WTC11 (cell line): ENCODE data around the gene SGMS1. TPM values are rescaled to one million over a fixed set of nuclear protein-coding genes. Genes with fewer than 3 reads are reported as not detected.
A peak's percentile ranks its signal among the peaks of the same experiment; 100 is the strongest.

Experiments
- ATAC-seq: fragments of 200-7000 bp; cut with Tn5 transposase; 2 replicates; pipeline ENCODE4 v1.10.0; 2021; ENCODE audit warnings: mild to moderate bottlenecking, moderate library complexity
- CTCF ChIA-PET: fragments of 300-600 bp; sonication (Branson Sonifier 250); formaldehyde crosslinking; loops from one replicate; lab custom pipeline; 2021; ENCODE audit warnings: antibody characterized with exemption; lab: Charles Lee
- POLR2A ChIA-PET: fragments of 350-600 bp; sonication (Branson Sonifier 250); formaldehyde crosslinking; loops from one replicate; lab custom pipeline; 2021; ENCODE audit warnings: antibody characterized with exemption; lab: Charles Lee
- DNase-seq: peaks from one replicate; pipeline ENCODE4 v3.0.0; 2021; ENCODE audit warnings: low spot score
- H3K27ac Mint-ChIP-seq: 2 replicates; pipeline ENCODE4 v1.8.0; 2021; ENCODE audit warnings: mixed read lengths
- H3K27me3 Mint-ChIP-seq: 2 replicates; pipeline ENCODE4 v1.8.0; 2021; ENCODE audit warnings: low read depth, mild to moderate bottlenecking, moderate library complexity, mixed read lengths
- H3K36me3 Mint-ChIP-seq: 2 replicates; pipeline ENCODE4 v1.8.0; 2021; ENCODE audit warnings: mixed read lengths
- H3K4me1 Mint-ChIP-seq: 2 replicates; pipeline ENCODE4 v1.8.0; 2022; ENCODE audit warnings: mixed read lengths
- H3K4me3 Mint-ChIP-seq: 2 replicates; pipeline ENCODE4 v1.8.0; 2021; ENCODE audit warnings: mild to moderate bottlenecking, moderate library complexity, mixed read lengths
- H3K9me3 Mint-ChIP-seq: 2 replicates; pipeline ENCODE4 v1.8.0; 2021; ENCODE audit warnings: mixed read lengths
- CBFB ChIP-seq: sonication (generic); formaldehyde crosslinking; IDR thresholded peaks from 2 replicates; pipeline ENCODE4 v1.8.1; 2022; ENCODE audit warnings: mild to moderate bottlenecking, low read depth, missing genetic modification reagents
- EMX1 ChIP-seq: fragments of 250-450 bp; sonication (Bioruptor Pico); IDR thresholded peaks from 2 replicates; pipeline ENCODE4 v1.8.0; 2021; ENCODE audit warnings: mild to moderate bottlenecking
- GABPB1 ChIP-seq: sonication (generic); formaldehyde crosslinking; IDR thresholded peaks from 2 replicates; pipeline ENCODE4 v1.8.1; 2023; ENCODE audit warnings: mild to moderate bottlenecking, missing genetic modification reagents
- KAT7 ChIP-seq: sonication (generic); formaldehyde crosslinking; IDR thresholded peaks from 2 replicates; pipeline ENCODE4 v1.8.1; 2023; ENCODE audit warnings: missing genetic modification reagents, mild to moderate bottlenecking, borderline replicate concordance
- NR1H2 ChIP-seq: sonication (generic); formaldehyde crosslinking; IDR thresholded peaks from 2 replicates; pipeline ENCODE4 v1.9.0; 2021; ENCODE audit warnings: mild to moderate bottlenecking, moderate library complexity, missing genetic modification reagents
- NR3C1 ChIP-seq: sonication (generic); formaldehyde crosslinking; conservative IDR thresholded peaks from 2 replicates; pipeline ENCODE4 v1.8.1; 2023; ENCODE audit warnings: low read depth, mild to moderate bottlenecking, missing genetic modification reagents
- RORB ChIP-seq: fragments of 250-450 bp; sonication (Bioruptor Pico); IDR thresholded peaks from 2 replicates; pipeline ENCODE4 v1.9.0; 2021; ENCODE audit warnings: mild to moderate bottlenecking
- SP1 ChIP-seq: sonication (generic); formaldehyde crosslinking; conservative IDR thresholded peaks from 2 replicates; pipeline ENCODE4 v1.8.1; 2022; ENCODE audit warnings: missing genetic modification reagents
- TP53 ChIP-seq: sonication (generic); formaldehyde crosslinking; IDR thresholded peaks from 2 replicates; pipeline ENCODE4 v1.8.1; 2023; ENCODE audit warnings: mild to moderate bottlenecking, missing genetic modification reagents
- ZNF219 ChIP-seq: sonication (generic); formaldehyde crosslinking; IDR thresholded peaks from 2 replicates; pipeline ENCODE4 v1.8.0; 2023; ENCODE audit warnings: missing genetic modification reagents, mild to moderate bottlenecking, borderline replicate concordance
- total RNA-seq: library from RNA; stranded (reverse); gene quantifications from 3 replicates; pipeline ENCODE4 v1.2.3, GENCODE V29; 2021
- TF ChIP-seq, protein P1 (sequence below): sonication (generic); formaldehyde crosslinking; IDR thresholded peaks from 2 replicates; pipeline ENCODE4 v1.8.0; 2022; ENCODE audit warnings: missing genetic modification reagents
- TF ChIP-seq, protein P2 (sequence below): fragments of 250-450 bp; sonication (Bioruptor Pico); IDR thresholded peaks from 2 replicates; pipeline ENCODE4 v1.9.0; 2021; ENCODE audit warnings: mild to moderate bottlenecking
- TF ChIP-seq, protein P3 (sequence below): sonication (generic); formaldehyde crosslinking; IDR thresholded peaks from 2 replicates; pipeline ENCODE4 v1.8.1; 2022; ENCODE audit warnings: mild to moderate bottlenecking, moderate library complexity, missing genetic modification reagents
- TF ChIP-seq, protein P4 (sequence below): sonication (generic); formaldehyde crosslinking; IDR thresholded peaks from 2 replicates; pipeline ENCODE4 v1.8.1; 2023; ENCODE audit warnings: mild to moderate bottlenecking, missing genetic modification reagents

The SGMS1 gene
- total RNA-seq, 1 experiment from 2014 or later: 13.2 TPM

DNA sequence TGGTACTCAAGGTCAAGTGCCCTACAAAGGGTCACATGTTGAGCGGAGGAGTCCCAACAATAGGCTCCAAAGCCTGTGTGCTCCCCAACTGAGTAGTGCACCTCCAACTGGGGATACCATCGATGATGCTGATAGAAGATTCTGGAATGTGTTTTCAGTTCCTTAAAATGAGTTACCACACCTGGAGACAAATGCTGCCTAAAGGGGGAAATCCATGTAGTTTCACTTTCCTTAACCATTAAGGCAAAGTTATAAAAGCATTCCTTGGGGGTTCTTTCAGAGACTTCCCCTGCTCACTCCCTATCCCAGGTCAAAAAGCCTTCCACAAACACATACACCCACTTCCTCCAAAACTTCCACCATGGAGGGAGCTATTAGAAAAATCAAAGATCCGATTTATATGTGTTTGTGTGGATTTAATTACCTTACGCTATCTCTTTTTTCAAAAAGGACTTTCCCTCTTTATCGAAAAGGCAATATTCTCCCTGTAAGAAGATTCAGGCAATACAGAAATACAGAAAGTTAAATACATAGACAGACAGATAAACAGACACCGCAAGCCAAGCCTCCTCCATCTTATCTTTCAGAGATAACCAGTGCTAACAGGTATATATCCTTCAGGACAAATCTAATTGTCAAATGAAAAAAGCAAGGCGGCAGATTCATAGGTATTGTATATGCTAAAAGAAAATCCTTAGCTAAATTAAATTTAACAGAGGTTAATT, 236.6 kb downstream of the SGMS1 start (continued):
- TF ChIP-seq, protein P1, sequence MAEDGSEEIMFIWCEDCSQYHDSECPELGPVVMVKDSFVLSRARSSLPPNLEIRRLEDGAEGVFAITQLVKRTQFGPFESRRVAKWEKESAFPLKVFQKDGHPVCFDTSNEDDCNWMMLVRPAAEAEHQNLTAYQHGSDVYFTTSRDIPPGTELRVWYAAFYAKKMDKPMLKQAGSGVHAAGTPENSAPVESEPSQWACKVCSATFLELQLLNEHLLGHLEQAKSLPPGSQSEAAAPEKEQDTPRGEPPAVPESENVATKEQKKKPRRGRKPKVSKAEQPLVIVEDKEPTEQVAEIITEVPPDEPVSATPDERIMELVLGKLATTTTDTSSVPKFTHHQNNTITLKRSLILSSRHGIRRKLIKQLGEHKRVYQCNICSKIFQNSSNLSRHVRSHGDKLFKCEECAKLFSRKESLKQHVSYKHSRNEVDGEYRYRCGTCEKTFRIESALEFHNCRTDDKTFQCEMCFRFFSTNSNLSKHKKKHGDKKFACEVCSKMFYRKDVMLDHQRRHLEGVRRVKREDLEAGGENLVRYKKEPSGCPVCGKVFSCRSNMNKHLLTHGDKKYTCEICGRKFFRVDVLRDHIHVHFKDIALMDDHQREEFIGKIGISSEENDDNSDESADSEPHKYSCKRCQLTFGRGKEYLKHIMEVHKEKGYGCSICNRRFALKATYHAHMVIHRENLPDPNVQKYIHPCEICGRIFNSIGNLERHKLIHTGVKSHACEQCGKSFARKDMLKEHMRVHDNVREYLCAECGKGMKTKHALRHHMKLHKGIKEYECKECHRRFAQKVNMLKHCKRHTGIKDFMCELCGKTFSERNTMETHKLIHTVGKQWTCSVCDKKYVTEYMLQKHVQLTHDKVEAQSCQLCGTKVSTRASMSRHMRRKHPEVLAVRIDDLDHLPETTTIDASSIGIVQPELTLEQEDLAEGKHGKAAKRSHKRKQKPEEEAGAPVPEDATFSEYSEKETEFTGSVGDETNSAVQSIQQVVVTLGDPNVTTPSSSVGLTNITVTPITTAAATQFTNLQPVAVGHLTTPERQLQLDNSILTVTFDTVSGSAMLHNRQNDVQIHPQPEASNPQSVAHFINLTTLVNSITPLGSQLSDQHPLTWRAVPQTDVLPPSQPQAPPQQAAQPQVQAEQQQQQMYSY: no peak
- no peak for TF ChIP-seq TP53
- TF ChIP-seq, protein P2, sequence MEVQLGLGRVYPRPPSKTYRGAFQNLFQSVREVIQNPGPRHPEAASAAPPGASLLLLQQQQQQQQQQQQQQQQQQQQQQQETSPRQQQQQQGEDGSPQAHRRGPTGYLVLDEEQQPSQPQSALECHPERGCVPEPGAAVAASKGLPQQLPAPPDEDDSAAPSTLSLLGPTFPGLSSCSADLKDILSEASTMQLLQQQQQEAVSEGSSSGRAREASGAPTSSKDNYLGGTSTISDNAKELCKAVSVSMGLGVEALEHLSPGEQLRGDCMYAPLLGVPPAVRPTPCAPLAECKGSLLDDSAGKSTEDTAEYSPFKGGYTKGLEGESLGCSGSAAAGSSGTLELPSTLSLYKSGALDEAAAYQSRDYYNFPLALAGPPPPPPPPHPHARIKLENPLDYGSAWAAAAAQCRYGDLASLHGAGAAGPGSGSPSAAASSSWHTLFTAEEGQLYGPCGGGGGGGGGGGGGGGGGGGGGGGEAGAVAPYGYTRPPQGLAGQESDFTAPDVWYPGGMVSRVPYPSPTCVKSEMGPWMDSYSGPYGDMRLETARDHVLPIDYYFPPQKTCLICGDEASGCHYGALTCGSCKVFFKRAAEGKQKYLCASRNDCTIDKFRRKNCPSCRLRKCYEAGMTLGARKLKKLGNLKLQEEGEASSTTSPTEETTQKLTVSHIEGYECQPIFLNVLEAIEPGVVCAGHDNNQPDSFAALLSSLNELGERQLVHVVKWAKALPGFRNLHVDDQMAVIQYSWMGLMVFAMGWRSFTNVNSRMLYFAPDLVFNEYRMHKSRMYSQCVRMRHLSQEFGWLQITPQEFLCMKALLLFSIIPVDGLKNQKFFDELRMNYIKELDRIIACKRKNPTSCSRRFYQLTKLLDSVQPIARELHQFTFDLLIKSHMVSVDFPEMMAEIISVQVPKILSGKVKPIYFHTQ (CRISPR knock-in tag): no peak
- TF ChIP-seq RORB (CRISPR knock-in tag): no peak
- no peak for TF ChIP-seq NR1H2 (CRISPR knock-in tag)
- TF ChIP-seq KAT7 (CRISPR knock-in tag): no peak
- no peak for TF ChIP-seq NR3C1 (CRISPR knock-in tag)
- TF ChIP-seq, protein P3, sequence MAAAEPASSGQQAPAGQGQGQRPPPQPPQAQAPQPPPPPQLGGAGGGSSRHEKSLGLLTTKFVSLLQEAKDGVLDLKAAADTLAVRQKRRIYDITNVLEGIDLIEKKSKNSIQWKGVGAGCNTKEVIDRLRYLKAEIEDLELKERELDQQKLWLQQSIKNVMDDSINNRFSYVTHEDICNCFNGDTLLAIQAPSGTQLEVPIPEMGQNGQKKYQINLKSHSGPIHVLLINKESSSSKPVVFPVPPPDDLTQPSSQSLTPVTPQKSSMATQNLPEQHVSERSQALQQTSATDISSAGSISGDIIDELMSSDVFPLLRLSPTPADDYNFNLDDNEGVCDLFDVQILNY (CRISPR knock-in tag): no peak
- TF ChIP-seq, protein P4, sequence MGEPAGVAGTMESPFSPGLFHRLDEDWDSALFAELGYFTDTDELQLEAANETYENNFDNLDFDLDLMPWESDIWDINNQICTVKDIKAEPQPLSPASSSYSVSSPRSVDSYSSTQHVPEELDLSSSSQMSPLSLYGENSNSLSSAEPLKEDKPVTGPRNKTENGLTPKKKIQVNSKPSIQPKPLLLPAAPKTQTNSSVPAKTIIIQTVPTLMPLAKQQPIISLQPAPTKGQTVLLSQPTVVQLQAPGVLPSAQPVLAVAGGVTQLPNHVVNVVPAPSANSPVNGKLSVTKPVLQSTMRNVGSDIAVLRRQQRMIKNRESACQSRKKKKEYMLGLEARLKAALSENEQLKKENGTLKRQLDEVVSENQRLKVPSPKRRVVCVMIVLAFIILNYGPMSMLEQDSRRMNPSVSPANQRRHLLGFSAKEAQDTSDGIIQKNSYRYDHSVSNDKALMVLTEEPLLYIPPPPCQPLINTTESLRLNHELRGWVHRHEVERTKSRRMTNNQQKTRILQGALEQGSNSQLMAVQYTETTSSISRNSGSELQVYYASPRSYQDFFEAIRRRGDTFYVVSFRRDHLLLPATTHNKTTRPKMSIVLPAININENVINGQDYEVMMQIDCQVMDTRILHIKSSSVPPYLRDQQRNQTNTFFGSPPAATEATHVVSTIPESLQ: no peak

DNA sequence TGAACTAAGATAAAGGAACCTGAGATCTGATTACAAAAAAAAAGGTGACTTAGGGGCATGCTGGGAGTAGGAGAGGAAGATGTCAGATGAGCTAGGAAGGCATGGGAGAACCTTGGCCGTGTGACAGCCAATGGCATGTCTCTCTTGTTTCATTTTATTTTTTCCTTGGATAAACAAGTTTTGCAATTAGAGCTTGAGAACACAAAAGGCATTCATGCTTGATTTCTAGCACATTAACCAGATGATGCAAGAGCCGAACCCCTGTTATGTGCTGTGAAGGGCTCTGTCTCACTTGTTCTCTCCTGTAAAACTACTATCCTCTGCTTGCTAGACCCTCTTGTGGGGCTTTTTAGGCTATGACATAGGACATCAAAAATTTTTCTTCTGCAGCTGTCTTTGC, 238.1 kb downstream of the SGMS1 start:
- ATAC-seq: no peak
- TF ChIP-seq CBFB (CRISPR knock-in tag) (no peak), GABPB1 (CRISPR knock-in tag) (peak; percentile 66), RORB (CRISPR knock-in tag) (no peak), EMX1 (CRISPR knock-in tag) (no peak), SP1 (no peak), ZNF219 (CRISPR knock-in tag) (no peak)
- TF ChIP-seq, protein P1: no peak
- ChIA-PET POLR2A (no interaction called here), CTCF (interaction anchor here (1.2 kb wide), 1 partner anchor 17 kb away, joined by 3 read pairs; no protein-coding TSS in a partner anchor)
- DNase-seq: no peak
- Mint-ChIP-seq H3K36me3 (no peaks in the 10 kb centered on the region), H3K4me3 (no peak overlapping the region), H3K9me3 (no peaks in the 10 kb centered on the region), H3K4me1 (peaks cover 33% of the 10 kb centered on the region), H3K27ac (no peak overlapping the region), H3K27me3 (no peaks in the 10 kb centered on the region)
